SJCRH30 (cell line): Measurements from ENCODE around the gene KCNMA1. TPM values are rescaled to one million over a fixed set of nuclear protein-coding genes. Genes with fewer than 3 reads are reported as not detected.

Experiments
- DNase-seq, 2 experiments: peaks; one replicate each; pipeline ENCODE4 v3.0.0-alpha.2; 2015 to 2020
- H3K27ac ChIP-seq: fragments of 250-450 bp; sonication (Bioruptor Pico); 2 replicates; pipeline ENCODE4 v1.5.1; 2020; ENCODE audit warnings: mild to moderate bottlenecking, moderate library complexity
- H3K27me3 ChIP-seq: fragments of 250-450 bp; sonication (Bioruptor Pico); 2 replicates; pipeline ENCODE4 v1.5.1; 2020; ENCODE audit warnings: mild to moderate bottlenecking, moderate library complexity
- H3K36me3 ChIP-seq: fragments of 250-450 bp; sonication (Bioruptor Pico); 2 replicates; pipeline ENCODE4 v1.5.1; 2020; ENCODE audit warnings: mild to moderate bottlenecking, moderate library complexity
- H3K4me1 ChIP-seq: fragments of 250-450 bp; sonication (Bioruptor Pico); 2 replicates; pipeline ENCODE4 v1.5.1; 2020; ENCODE audit warnings: mild to moderate bottlenecking, moderate library complexity
- H3K4me3 ChIP-seq: fragments of 250-450 bp; sonication (Bioruptor Pico); 2 replicates; pipeline ENCODE4 v1.5.1; 2020; ENCODE audit warnings: mild to moderate bottlenecking, moderate library complexity
- H3K9me3 ChIP-seq: fragments of 250-450 bp; sonication (Bioruptor Pico); replicated peaks from 2 replicates; pipeline ENCODE4 v1.5.1; 2020; ENCODE audit warnings: mild to moderate bottlenecking, moderate library complexity
- total RNA-seq: library from RNA; depleted of rRNA; stranded (reverse); fragments of >200 nt; shearing (Covaris generic); gene quantifications from 2 replicates; pipeline ENCODE4 v1.2.3, GENCODE V29; 2014

The KCNMA1 gene
- total RNA-seq, 1 experiment from 2014 or later = 0.69 TPM

- no peaks in the 10 kb centered on the region for H3K9me3 ChIP-seq
These were observed 645.1 kb downstream of the KCNMA1 start for GRCh38 chr10:76992467-76992866.

GRCh38 chr10:76991621-76992020 is 646.0 kb downstream of the KCNMA1 start:
- Histone ChIP-seq H3K4me3 (no peak overlapping the region), H3K27me3 (no peaks in the 10 kb centered on the region), H3K4me1 (no peaks in the 10 kb centered on the region), H3K36me3 (no peaks in the 10 kb centered on the region), H3K27ac (no peak overlapping the region), H3K9me3 (no peaks in the 10 kb centered on the region)
- DNase-seq = no peak

More at GRCh38 chr10:76992467-76992866, 645.1 kb downstream of the KCNMA1 start:
- Histone ChIP-seq H3K4me3 (no peak overlapping the region), H3K27me3 (no peaks in the 10 kb centered on the region), H3K27ac (no peak overlapping the region), H3K4me1 (no peaks in the 10 kb centered on the region), H3K36me3 (no peaks in the 10 kb centered on the region)
- no peak for DNase-seq

DNA sequence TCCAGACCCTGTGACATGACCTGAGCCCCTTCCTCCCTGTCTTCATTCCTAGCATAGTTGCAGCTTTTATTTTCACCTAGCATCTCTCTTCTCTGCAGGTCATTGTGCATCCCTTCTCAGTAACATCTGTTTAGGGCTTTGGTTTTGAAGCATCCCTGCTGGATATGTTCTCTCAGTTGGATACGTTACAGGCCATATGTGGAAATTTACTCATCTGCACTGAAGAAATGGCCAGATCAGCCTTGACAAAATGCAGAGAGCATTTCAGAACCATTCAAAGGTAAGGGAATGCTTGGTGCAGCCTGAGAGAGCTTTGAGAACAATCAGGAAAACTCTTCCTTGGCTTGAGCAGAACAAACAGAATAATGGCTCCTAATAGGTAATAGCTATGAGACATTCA is 647.0 kb downstream of the KCNMA1 start:
- no peak for DNase-seq
- Histone ChIP-seq H3K27ac (no peak overlapping the region), H3K9me3 (no peaks in the 10 kb centered on the region)

DNA sequence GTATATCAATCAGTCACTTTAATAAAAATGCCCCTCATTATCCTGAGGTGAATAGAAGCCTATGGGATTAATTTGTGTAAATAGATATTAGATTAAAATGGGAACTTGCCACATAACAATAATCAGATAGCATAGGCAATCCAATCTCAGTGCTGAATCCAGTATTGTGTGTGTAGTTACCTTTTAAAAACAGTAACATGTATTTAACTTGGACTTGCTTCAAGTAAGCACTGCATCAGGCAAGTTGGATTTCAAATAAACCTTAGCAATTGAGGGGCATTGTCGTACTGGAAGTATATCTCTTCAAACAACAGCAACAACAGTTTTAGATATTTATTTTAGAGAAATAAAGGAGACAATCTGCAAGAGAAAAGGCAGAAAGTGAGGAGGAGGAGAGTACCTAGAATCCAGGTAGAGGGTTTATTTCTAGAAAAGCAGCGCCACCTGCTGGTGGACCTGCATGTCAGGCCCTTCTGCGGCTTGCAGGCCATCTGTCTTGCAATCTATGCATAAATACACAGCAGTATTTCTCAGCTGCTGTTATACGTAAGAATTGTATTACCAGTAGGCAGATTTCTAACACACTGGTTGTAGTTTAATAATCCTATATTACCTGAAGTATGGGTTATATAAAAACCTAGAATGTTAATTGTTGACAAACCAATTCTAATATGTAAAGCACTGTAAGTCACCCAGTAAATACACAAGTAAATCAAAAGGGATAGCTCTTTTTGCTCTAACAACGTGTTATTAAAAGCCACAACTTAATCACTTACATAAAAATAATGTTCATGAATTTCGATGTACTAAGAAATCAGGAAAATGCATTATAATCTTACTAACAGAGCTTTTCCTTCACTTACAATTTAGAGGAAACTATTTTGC is 652.8 kb downstream of the KCNMA1 start:
- no peak overlapping the region for H3K27ac ChIP-seq
- peak; percentile 48 to 80 for DNase-seq
- H3K36me3 ChIP-seq = no peaks in the 10 kb centered on the region
- no peaks in the 10 kb centered on the region for H3K9me3 ChIP-seq
- no peak overlapping the region for H3K4me3 ChIP-seq
- no peaks in the 10 kb centered on the region for H3K27me3 ChIP-seq
- no peaks in the 10 kb centered on the region for H3K4me1 ChIP-seq

More for the DNA sequence above, 647.0 kb downstream of the KCNMA1 start:
- H3K4me1 ChIP-seq = no peaks in the 10 kb centered on the region
- H3K36me3 ChIP-seq = no peaks in the 10 kb centered on the region
- H3K27me3 ChIP-seq = no peaks in the 10 kb centered on the region
- H3K4me3 ChIP-seq = no peak overlapping the region

GRCh38 chr10:76983624-76984023 is 654.0 kb downstream of the KCNMA1 start:
- H3K27ac ChIP-seq = no peak overlapping the region
- no peaks in the 10 kb centered on the region for H3K9me3 ChIP-seq
- H3K4me3 ChIP-seq = no peak overlapping the region
- H3K36me3 ChIP-seq = no peaks in the 10 kb centered on the region
- no peak for DNase-seq
- H3K4me1 ChIP-seq = no peaks in the 10 kb centered on the region
- H3K27me3 ChIP-seq = no peaks in the 10 kb centered on the region

DNA sequence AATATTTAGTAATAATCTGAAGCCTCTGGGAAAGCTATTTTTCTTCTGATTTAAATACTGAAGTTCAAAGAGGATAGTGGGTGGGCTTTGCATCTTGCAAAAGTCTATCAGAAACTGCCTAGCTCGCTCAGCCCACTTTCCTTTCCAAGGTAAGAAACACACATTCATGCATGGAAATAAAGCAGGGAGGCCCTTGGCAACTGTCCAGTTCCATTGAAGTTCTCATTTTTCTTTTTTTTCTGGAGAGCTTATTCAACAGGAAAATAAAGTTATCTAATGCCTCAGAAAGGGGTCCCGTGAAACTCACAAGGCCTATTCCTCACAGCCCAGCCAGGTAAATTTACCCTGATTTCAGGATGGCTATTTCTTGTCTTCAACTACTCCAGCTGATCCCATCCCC is 654.9 kb downstream of the KCNMA1 start:
- no peaks in the 10 kb centered on the region for H3K27me3 ChIP-seq
- no peak overlapping the region for H3K27ac ChIP-seq
- no peak overlapping the region for H3K4me3 ChIP-seq
- peaks cover 8% of the 10 kb centered on the region for H3K4me1 ChIP-seq
- DNase-seq = no peak
- no peaks in the 10 kb centered on the region for H3K9me3 ChIP-seq
- no peaks in the 10 kb centered on the region for H3K36me3 ChIP-seq

GRCh38 chr10:76981251-76981650 is 656.4 kb downstream of the KCNMA1 start:
- Histone ChIP-seq H3K36me3 (no peaks in the 10 kb centered on the region), H3K4me1 (peaks cover 21% of the 10 kb centered on the region), H3K27ac (no peak overlapping the region), H3K4me3 (no peak overlapping the region), H3K9me3 (no peaks in the 10 kb centered on the region), H3K27me3 (no peaks in the 10 kb centered on the region)
- no peak for DNase-seq

- no peak overlapping the region for H3K27ac ChIP-seq
- no peaks in the 10 kb centered on the region for H3K36me3 ChIP-seq
- no peaks in the 10 kb centered on the region for H3K9me3 ChIP-seq
- no peaks in the 10 kb centered on the region for H3K27me3 ChIP-seq
- peaks cover 21% of the 10 kb centered on the region for H3K4me1 ChIP-seq
- H3K4me3 ChIP-seq = no peak overlapping the region
- peak in 1 of 2 experiments; percentile 39 for DNase-seq
These were observed 659.7 kb downstream of the KCNMA1 start for GRCh38 chr10:76977901-76978300.

DNA sequence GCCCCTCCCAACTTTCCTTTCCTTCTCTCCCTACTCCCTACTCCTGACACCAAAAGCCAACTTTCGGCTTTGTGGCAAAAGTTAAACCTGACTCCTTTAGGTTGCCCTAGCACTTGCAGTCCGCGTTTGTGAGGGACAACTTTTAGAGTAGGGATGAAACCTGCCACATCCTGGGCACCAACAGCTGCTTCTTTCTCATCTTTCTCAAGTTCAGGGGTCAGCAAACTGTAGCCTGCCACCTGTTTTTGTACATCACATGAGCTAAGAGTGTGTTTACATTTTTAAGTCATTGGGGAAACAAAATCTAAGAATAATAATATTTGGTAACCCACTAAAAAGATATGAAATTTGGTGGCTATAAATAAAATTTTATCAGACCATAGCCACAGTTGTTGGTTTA is 660.6 kb downstream of the KCNMA1 start:
- H3K36me3 ChIP-seq = no peaks in the 10 kb centered on the region
- no peak overlapping the region for H3K4me3 ChIP-seq
- H3K27me3 ChIP-seq = no peaks in the 10 kb centered on the region
- no peaks in the 10 kb centered on the region for H3K9me3 ChIP-seq
- peaks cover 21% of the 10 kb centered on the region for H3K4me1 ChIP-seq
- DNase-seq = peak; percentile 67 to 86
- H3K27ac ChIP-seq = no peak overlapping the region

DNA sequence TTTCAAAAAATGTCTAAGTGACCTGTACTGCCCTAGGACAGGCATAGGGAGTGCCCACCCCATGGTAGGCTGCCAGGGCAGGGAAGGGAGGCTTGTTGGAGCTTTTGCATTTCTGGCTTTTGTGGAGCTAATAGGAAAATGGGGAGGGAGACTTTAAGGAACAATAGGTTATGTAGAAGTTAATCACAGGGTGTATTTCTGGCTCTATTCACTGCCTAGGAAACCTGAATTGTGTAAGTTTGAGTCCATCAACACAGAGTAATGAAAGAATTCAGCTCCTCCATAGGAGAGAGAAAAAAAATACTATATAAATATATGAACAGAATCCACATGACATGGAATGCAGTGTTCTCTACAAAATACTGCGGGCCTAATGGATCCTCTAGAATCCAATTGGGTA is 661.5 kb downstream of the KCNMA1 start:
- H3K36me3 ChIP-seq = no peaks in the 10 kb centered on the region
- H3K4me1 ChIP-seq = peaks cover 21% of the 10 kb centered on the region
- H3K9me3 ChIP-seq = no peaks in the 10 kb centered on the region
- H3K4me3 ChIP-seq = no peak overlapping the region
- no peaks in the 10 kb centered on the region for H3K27me3 ChIP-seq
- H3K27ac ChIP-seq = no peak overlapping the region
- no peak for DNase-seq

GRCh38 chr10:76975126-76975525 is 662.5 kb downstream of the KCNMA1 start:
- Histone ChIP-seq H3K27ac (no peak overlapping the region), H3K4me1 (peaks cover 21% of the 10 kb centered on the region)
- no peak for DNase-seq

GRCh38 chr10:76974017-76974691 is 663.5 kb downstream of the KCNMA1 start:
- Histone ChIP-seq H3K27ac (no peak overlapping the region), H3K4me1 (peaks cover 21% of the 10 kb centered on the region), H3K9me3 (no peaks in the 10 kb centered on the region), H3K4me3 (no peak overlapping the region), H3K36me3 (no peaks in the 10 kb centered on the region), H3K27me3 (no peaks in the 10 kb centered on the region)
- DNase-seq = no peak

More at GRCh38 chr10:76975126-76975525, 662.5 kb downstream of the KCNMA1 start:
- Histone ChIP-seq H3K9me3 (no peaks in the 10 kb centered on the region), H3K27me3 (no peaks in the 10 kb centered on the region), H3K36me3 (no peaks in the 10 kb centered on the region), H3K4me3 (no peak overlapping the region)

DNA sequence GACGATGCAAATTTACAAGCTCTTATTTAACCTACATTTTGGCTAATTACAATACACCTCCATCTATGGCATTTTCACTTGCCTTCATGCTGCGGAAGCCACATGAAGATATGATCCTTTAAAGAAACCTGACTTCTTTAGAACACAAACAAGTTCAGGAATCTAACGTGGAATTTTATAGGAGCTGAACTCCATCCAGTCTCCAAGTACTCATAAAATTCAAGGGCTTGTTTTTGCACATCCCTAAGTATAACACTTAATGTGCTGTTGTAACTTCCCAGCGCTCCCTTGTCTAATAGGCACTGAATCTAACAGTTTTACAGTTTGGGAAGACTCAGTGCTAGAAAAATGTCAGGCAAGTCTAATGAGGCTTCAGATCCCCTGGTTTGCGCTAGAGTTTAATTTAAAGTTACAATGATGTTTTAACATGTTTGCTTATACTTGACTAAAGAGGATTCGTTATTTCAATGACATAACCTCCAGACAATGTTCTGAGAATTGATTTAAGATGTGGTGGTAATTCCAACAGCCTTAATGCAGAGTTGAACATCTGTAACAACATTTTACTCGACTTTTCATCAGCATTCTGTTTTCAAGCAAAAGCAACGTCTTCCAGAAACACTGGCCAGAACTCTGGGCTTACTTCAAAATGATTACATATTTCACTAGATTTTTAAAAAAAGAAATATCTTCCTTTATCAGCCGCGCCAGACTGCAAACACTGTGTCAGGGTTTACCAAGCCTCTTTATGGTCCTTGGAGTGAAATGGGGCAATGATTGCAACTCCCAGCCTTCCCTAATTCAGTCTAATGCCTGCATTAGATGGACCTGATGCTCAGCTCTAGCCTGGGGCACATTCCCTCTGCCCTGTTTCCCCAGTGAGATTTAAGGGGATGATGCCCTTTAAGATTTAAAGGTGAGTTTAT is 664.3 kb downstream of the KCNMA1 start:
- H3K4me3 ChIP-seq = no peak overlapping the region
- no peak overlapping the region for H3K27ac ChIP-seq

DNA sequence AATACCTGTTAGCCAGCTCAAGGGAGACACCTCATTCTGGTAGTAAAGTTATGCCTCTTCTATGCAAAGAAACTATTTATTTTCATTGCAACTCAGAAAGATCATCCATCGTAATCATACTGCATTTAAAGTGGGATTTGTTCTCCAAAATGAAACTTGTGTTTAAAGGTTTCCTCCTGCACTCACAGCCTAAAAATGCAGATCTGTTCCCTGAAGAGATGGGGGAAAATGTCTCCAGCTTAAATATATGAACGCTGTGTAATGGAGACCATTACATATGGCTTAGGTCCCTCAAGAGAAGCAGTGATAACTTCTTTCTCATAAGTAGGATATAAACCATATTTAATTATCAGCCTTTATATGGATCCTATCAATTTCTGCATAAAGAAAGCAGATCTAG is 665.1 kb downstream of the KCNMA1 start:
- no peak for DNase-seq
- Histone ChIP-seq H3K27ac (no peak overlapping the region), H3K9me3 (no peaks in the 10 kb centered on the region), H3K4me3 (no peak overlapping the region), H3K36me3 (no peaks in the 10 kb centered on the region), H3K27me3 (no peaks in the 10 kb centered on the region), H3K4me1 (peaks cover 12% of the 10 kb centered on the region)

More for the DNA sequence above, 664.3 kb downstream of the KCNMA1 start:
- DNase-seq = no peak
- Histone ChIP-seq H3K36me3 (no peaks in the 10 kb centered on the region), H3K4me1 (peaks cover 20% of the 10 kb centered on the region), H3K9me3 (no peaks in the 10 kb centered on the region), H3K27me3 (no peaks in the 10 kb centered on the region)
